Measurements from ENCODE around the gene PPP1R2B. TPM values are rescaled to one million over a fixed set of nuclear protein-coding genes. Genes with fewer than 3 reads are reported as not detected.

PPP1R2B gene
- total RNA-seq, 1 experiment from 2014 or later: not detected

DNA sequence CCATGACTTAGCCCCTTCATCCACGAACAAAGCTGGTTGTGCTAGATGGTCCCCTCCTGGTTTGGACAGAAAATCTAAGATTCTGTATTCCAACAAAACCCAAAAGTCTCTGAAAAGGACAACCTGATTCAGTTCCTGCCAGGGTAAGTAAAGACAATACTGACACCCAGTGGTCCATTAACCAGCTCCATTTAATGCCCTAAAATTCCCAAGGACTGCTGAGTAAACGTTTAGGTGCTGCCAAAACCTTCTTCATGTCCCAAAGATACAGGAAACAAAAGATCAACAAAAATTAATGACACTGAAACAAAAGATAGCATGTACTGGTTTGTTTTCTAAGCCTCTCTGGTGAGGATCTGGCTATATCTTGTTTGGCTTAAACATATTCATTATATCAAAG is 25.3 kb upstream of the PPP1R2B start (continued):
- TF ChIP-seq AFF4 (CRISPR knock-in tag; IDR thresholded peaks at IDR 0.05; ENCODE audit: borderline replicate concordance) (no peak), CDX4 (CRISPR knock-in tag; IDR thresholded peaks at IDR 0.05; ENCODE audit: borderline replicate concordance) (no peak), OVOL2 (CRISPR knock-in tag; IDR thresholded peaks at IDR 0.05; ENCODE audit: borderline replicate concordance) (no peak), ZNF263 (CRISPR knock-in tag; IDR thresholded peaks at IDR 0.05; ENCODE audit: low read depth) (no peak), AR (CRISPR knock-in tag; IDR thresholded peaks at IDR 0.05) (no peak), NFYB (CRISPR knock-in tag; conservative IDR thresholded peaks at IDR 0.05; ENCODE audit: low read depth) (no peak)
- TF ChIP-seq, protein P1, sequence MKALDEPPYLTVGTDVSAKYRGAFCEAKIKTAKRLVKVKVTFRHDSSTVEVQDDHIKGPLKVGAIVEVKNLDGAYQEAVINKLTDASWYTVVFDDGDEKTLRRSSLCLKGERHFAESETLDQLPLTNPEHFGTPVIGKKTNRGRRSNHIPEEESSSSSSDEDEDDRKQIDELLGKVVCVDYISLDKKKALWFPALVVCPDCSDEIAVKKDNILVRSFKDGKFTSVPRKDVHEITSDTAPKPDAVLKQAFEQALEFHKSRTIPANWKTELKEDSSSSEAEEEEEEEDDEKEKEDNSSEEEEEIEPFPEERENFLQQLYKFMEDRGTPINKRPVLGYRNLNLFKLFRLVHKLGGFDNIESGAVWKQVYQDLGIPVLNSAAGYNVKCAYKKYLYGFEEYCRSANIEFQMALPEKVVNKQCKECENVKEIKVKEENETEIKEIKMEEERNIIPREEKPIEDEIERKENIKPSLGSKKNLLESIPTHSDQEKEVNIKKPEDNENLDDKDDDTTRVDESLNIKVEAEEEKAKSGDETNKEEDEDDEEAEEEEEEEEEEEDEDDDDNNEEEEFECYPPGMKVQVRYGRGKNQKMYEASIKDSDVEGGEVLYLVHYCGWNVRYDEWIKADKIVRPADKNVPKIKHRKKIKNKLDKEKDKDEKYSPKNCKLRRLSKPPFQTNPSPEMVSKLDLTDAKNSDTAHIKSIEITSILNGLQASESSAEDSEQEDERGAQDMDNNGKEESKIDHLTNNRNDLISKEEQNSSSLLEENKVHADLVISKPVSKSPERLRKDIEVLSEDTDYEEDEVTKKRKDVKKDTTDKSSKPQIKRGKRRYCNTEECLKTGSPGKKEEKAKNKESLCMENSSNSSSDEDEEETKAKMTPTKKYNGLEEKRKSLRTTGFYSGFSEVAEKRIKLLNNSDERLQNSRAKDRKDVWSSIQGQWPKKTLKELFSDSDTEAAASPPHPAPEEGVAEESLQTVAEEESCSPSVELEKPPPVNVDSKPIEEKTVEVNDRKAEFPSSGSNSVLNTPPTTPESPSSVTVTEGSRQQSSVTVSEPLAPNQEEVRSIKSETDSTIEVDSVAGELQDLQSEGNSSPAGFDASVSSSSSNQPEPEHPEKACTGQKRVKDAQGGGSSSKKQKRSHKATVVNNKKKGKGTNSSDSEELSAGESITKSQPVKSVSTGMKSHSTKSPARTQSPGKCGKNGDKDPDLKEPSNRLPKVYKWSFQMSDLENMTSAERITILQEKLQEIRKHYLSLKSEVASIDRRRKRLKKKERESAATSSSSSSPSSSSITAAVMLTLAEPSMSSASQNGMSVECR (CRISPR knock-in tag; IDR thresholded peaks at IDR 0.05; ENCODE audit: borderline replicate concordance): no peak
- TF ChIP-seq, protein P2, sequence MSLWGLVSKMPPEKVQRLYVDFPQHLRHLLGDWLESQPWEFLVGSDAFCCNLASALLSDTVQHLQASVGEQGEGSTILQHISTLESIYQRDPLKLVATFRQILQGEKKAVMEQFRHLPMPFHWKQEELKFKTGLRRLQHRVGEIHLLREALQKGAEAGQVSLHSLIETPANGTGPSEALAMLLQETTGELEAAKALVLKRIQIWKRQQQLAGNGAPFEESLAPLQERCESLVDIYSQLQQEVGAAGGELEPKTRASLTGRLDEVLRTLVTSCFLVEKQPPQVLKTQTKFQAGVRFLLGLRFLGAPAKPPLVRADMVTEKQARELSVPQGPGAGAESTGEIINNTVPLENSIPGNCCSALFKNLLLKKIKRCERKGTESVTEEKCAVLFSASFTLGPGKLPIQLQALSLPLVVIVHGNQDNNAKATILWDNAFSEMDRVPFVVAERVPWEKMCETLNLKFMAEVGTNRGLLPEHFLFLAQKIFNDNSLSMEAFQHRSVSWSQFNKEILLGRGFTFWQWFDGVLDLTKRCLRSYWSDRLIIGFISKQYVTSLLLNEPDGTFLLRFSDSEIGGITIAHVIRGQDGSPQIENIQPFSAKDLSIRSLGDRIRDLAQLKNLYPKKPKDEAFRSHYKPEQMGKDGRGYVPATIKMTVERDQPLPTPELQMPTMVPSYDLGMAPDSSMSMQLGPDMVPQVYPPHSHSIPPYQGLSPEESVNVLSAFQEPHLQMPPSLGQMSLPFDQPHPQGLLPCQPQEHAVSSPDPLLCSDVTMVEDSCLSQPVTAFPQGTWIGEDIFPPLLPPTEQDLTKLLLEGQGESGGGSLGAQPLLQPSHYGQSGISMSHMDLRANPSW (CRISPR knock-in tag; conservative IDR thresholded peaks at IDR 0.05; ENCODE audit: low read depth): no peak

DNA sequence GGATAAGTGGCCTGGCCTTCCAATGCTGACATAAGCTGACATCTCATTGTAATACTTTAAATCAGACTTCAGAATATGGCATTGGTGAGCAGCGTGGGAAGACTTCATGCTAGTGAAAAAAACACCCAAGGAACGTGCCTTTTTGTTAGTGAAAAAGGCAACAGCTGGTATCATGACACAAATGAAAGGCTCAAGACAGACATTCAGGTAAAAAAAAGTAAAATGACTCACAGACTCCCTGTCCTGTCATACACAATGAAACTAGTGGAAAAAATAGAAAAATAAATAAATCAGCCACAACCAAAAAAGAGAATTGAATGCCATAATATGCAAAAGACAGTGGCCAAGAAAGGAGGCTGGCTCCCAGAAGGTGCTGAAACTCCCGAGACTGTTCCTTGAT is 24.4 kb upstream of the PPP1R2B start:
- H3K9me3 Mint-ChIP-seq: peaks cover 13% of the 10 kb centered on the region
- no peak for TF ChIP-seq HMGA2 (CRISPR knock-in tag; IDR thresholded peaks at IDR 0.05)
- no peak for TF ChIP-seq CTCF (IDR thresholded peaks at IDR 0.05)
- TF ChIP-seq FOXP1 (CRISPR knock-in tag; IDR thresholded peaks at IDR 0.05; ENCODE audit: borderline replicate concordance): no peak
- no peak for TF ChIP-seq ATF1 (CRISPR knock-in tag; IDR thresholded peaks at IDR 0.05)
- no peak for TF ChIP-seq IRF2 (CRISPR knock-in tag; IDR thresholded peaks at IDR 0.05; ENCODE audit: borderline replicate concordance, low read depth)
- TF ChIP-seq, protein P3, sequence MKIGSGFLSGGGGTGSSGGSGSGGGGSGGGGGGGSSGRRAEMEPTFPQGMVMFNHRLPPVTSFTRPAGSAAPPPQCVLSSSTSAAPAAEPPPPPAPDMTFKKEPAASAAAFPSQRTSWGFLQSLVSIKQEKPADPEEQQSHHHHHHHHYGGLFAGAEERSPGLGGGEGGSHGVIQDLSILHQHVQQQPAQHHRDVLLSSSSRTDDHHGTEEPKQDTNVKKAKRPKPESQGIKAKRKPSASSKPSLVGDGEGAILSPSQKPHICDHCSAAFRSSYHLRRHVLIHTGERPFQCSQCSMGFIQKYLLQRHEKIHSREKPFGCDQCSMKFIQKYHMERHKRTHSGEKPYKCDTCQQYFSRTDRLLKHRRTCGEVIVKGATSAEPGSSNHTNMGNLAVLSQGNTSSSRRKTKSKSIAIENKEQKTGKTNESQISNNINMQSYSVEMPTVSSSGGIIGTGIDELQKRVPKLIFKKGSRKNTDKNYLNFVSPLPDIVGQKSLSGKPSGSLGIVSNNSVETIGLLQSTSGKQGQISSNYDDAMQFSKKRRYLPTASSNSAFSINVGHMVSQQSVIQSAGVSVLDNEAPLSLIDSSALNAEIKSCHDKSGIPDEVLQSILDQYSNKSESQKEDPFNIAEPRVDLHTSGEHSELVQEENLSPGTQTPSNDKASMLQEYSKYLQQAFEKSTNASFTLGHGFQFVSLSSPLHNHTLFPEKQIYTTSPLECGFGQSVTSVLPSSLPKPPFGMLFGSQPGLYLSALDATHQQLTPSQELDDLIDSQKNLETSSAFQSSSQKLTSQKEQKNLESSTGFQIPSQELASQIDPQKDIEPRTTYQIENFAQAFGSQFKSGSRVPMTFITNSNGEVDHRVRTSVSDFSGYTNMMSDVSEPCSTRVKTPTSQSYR (CRISPR knock-in tag; IDR thresholded peaks at IDR 0.05): no peak
- no peak for TF ChIP-seq IRF1 (CRISPR knock-in tag; IDR thresholded peaks at IDR 0.05)

More for the DNA sequence above, 24.4 kb upstream of the PPP1R2B start:
- POLR2A ChIA-PET: no interaction called here
- H3K4me1 Mint-ChIP-seq: peaks cover 38% of the 10 kb centered on the region
- no peak overlapping the region; the same call in 1 of the 2 replicates for H3K27ac Mint-ChIP-seq
- DNase-seq (ENCODE audit: low spot score) (no peak), ATAC-seq (no peak)
- no peaks in the 10 kb centered on the region; the same call in 1 of the 2 replicates for H3K27me3 Mint-ChIP-seq (ENCODE audit: low read depth)
- CTCF ChIA-PET: interaction anchor here (1.5 to 1.8 kb wide), 3 partner anchors 89 to 886 kb away, joined by 4 to 8 read pairs (median 5); no protein-coding TSS in a partner anchor
- peaks cover 10% of the 10 kb centered on the region for H3K36me3 Mint-ChIP-seq
- no peak overlapping the region for H3K4me3 Mint-ChIP-seq
